HCT116 (cell line): Measurements from ENCODE around the gene POP5. TPM values are rescaled to one million over a fixed set of nuclear protein-coding genes. Genes with fewer than 3 reads are reported as not detected.

Experiments used
- ATAC-seq: fragments of 200-7000 bp; cut with Tn5 transposase; 2 replicates; pipeline ENCODE4 v1.9.1; 2020; ENCODE audit warnings: mild to moderate bottlenecking, moderate library complexity
- BruUV-seq: library from RNA; stranded (reverse); fragments of 400-500 nt; replicated peaks from 2 replicates; lab custom pipeline; 2021; lab: Mats Ljungman, UMichigan
- CTCF ChIA-PET: fragments of 300-600 bp; sonication (Branson Sonifier 250); formaldehyde crosslinking; loops from one replicate; lab custom pipeline; 2021; ENCODE audit warnings: antibody characterized with exemption; lab: Charles Lee
- POLR2A ChIA-PET: fragments of 300-600, 350-600 bp; sonication (Branson Sonifier 250); formaldehyde crosslinking; loops from one replicate; lab custom pipeline; 2021; ENCODE audit warnings: antibody characterized with exemption; lab: Charles Lee
- RAD21 ChIA-PET, 2 experiments: fragments of 300-600 bp; sonication (Branson Sonifier 250); formaldehyde crosslinking; loops; one replicate each; lab custom pipeline; 2023; ENCODE audit warnings: low total read pairs in 2 of 2; ENCODE audit not compliant: uncharacterized antibody in 2 of 2, unreplicated experiment in 2 of 2, low non-redundant PET in 1 of 2; lab: Charles Lee
- DNase-seq: peaks from one replicate; pipeline ENCODE4 v3.0.0-alpha.2; 2010; ENCODE audit warnings: low read depth, low spot score
- H2AFZ ChIP-seq: fragments of 200-600 bp; shearing (Covaris generic), sonication (generic); 2 replicates; pipeline ENCODE4 v1.6.1; 2017; ENCODE audit warnings: low read depth, mixed run types, mixed read lengths, antibody characterized with exemption, low read length; ENCODE audit not compliant: poor library complexity, severe bottlenecking
- H3K27ac ChIP-seq: 2 replicates; pipeline ENCODE4 v1.5.1; 2012; ENCODE audit warnings: low read depth, low read length
- H3K27me3 ChIP-seq: fragments of 200-600 bp; sonication (generic); 2 replicates; pipeline ENCODE4 v1.6.1; 2016; ENCODE audit warnings: mixed run types, low read length, mixed read lengths; ENCODE audit not compliant: insufficient read depth
- H3K36me3 ChIP-seq, 2 experiments: fragments of 200-500 bp in 1 of 2; fragments of 200-600 bp in 1 of 2; sonication (Bioruptor generic) in 1 of 2; sonication (generic) in 1 of 2; 2 replicates each; pipeline versions ENCODE4 v1.5.1 to v1.6.1; 2014 to 2016; ENCODE audit warnings: low read length in 2 of 2, inconsistent platforms in 1 of 2, mixed read lengths in 1 of 2, mixed run types in 1 of 2; ENCODE audit not compliant: insufficient read depth in 2 of 2, control insufficient read depth in 1 of 2
- H3K4me1 ChIP-seq, 2 experiments: fragments of 200-600 bp in 1 of 2; sonication (generic) in 1 of 2; 2 replicates each; pipeline versions ENCODE4 v1.5.1 to v1.6.1; 2012 to 2017; ENCODE audit warnings: low read length in 2 of 2, inconsistent platforms in 1 of 2, mild to moderate bottlenecking in 1 of 2, mixed read lengths in 1 of 2, mixed run types in 1 of 2, moderate library complexity in 1 of 2; ENCODE audit not compliant: insufficient read depth in 2 of 2, control insufficient read depth in 1 of 2
- H3K4me2 ChIP-seq: fragments of 200-600 bp; sonication (generic); 2 replicates; pipeline ENCODE4 v1.6.1; 2017; ENCODE audit warnings: mixed run types, low read length, mixed read lengths
- H3K4me3 ChIP-seq, 2 experiments: fragments of 200-600 bp in 1 of 2; sonication (generic) in 1 of 2; replicated peaks in 1 of 2; 2 replicates each; pipeline ENCODE4 v1.5.1; 2011 to 2016; ENCODE audit warnings: low read length in 2 of 2, control low read depth in 1 of 2, low read depth in 1 of 2, mild to moderate bottlenecking in 1 of 2, mixed read lengths in 1 of 2, mixed run types in 1 of 2
- H3K79me2 ChIP-seq: fragments of 200-600 bp; sonication (generic); 2 replicates; pipeline ENCODE4 v1.6.1; 2017; ENCODE audit warnings: mild to moderate bottlenecking, mixed run types, low read length, moderate library complexity, mixed read lengths; ENCODE audit not compliant: insufficient read depth
- H3K9ac ChIP-seq: fragments of 200-600 bp; sonication (generic); 2 replicates; pipeline ENCODE4 v1.6.1; 2016; ENCODE audit warnings: low read length, mixed read lengths
- H3K9me2 ChIP-seq: fragments of 200-600 bp; sonication (generic), shearing (Covaris generic); 2 replicates; pipeline ENCODE4 v1.6.1; 2017; ENCODE audit warnings: mixed run types, mild to moderate bottlenecking, moderate library complexity; ENCODE audit not compliant: insufficient read depth
- H3K9me3 ChIP-seq, 2 experiments: fragments of 200-500 bp in 1 of 2; fragments of 200-600 bp in 1 of 2; sonication (Bioruptor generic) in 1 of 2; sonication (generic) in 1 of 2; 2 replicates each; pipeline ENCODE4 v1.6.1; 2014 to 2017; ENCODE audit warnings: low read length in 2 of 2, mixed read lengths in 2 of 2, inconsistent platforms in 1 of 2, low read depth in 1 of 2, mild to moderate bottlenecking in 1 of 2, mixed run types in 1 of 2, moderate library complexity in 1 of 2; ENCODE audit not compliant: control insufficient read depth in 1 of 2, insufficient read depth in 1 of 2
- H4K20me1 ChIP-seq: fragments of 200-600 bp; sonication (generic), shearing (Covaris generic); 2 replicates; pipeline ENCODE4 v1.6.1; 2017; ENCODE audit warnings: mixed run types, mild to moderate bottlenecking, moderate library complexity; ENCODE audit not compliant: insufficient read depth
- CBX3 ChIP-seq: IDR thresholded peaks from 2 replicates; pipeline ENCODE4 v1.6.1; 2012; ENCODE audit warnings: low read depth
- ELF1 ChIP-seq: IDR thresholded peaks from 2 replicates; pipeline ENCODE4 v1.6.1; 2012; ENCODE audit warnings: low read depth, borderline replicate concordance
- EZH2 ChIP-seq: fragments of 200-600 bp; sonication (generic); IDR thresholded peaks from 2 replicates; pipeline ENCODE4 v1.6.1; 2017; ENCODE audit warnings: antibody characterized with exemption, mixed run types
- EZH2phosphoT487 ChIP-seq: fragments of 200-600 bp; IDR thresholded peaks from 2 replicates; pipeline ENCODE4 v1.6.1; 2018; ENCODE audit warnings: antibody characterized with exemption, borderline replicate concordance
- POLR2AphosphoS5 ChIP-seq: IDR thresholded peaks from 2 replicates; pipeline ENCODE4 v1.6.1; 2011; ENCODE audit warnings: mild to moderate bottlenecking, low read depth, low read length, moderate library complexity
- SIN3A ChIP-seq: IDR thresholded peaks from 2 replicates; pipeline ENCODE4 v1.6.1; 2012; ENCODE audit warnings: low read depth
- SRF ChIP-seq: IDR thresholded peaks from 2 replicates; pipeline ENCODE4 v1.6.1; 2012; ENCODE audit warnings: low read depth
- YY1 ChIP-seq: IDR thresholded peaks from 2 replicates; pipeline ENCODE4 v1.6.1; 2011; ENCODE audit warnings: low read length, low read depth, moderate library complexity, mild to moderate bottlenecking; ENCODE audit not compliant: insufficient replicate concordance; ENCODE audit errors: extremely low read depth
- ZFX ChIP-seq: fragments of 450-650 bp; IDR thresholded peaks from 2 replicates; pipeline ENCODE4 v1.6.1; 2017
- intact Hi-C: fragments of 100-400 bp; cut with micrococcal nuclease; formaldehyde crosslinking; loops from 2 replicates; pipeline ENCODE4 v1.10.0; 2022
- total RNA-seq: library from RNA; stranded (reverse); gene quantifications from one replicate; pipeline ENCODE4 v1.2.1, GENCODE V29; 2021; ENCODE audit not compliant: unreplicated experiment
- TF ChIP-seq, protein P1 (sequence below): IDR thresholded peaks from 2 replicates; pipeline ENCODE4 v1.6.1; 2012
- TF ChIP-seq, protein P2 (sequence below): IDR thresholded peaks from 2 replicates; pipeline ENCODE4 v1.6.1; 2011; ENCODE audit warnings: mild to moderate bottlenecking, low read length, moderate library complexity; ENCODE audit not compliant: insufficient replicate concordance; ENCODE audit errors: extremely low read depth
- TF ChIP-seq, protein P3 (sequence below), 3 experiments: fragments of 200-600 bp in 1 of 3; sonication (generic) in 1 of 3; IDR thresholded peaks in 2 of 3; conservative IDR thresholded peaks in 1 of 3; 2 replicates each; pipeline ENCODE4 v1.5.1; 2012 to 2017; ENCODE audit warnings: low read depth in 2 of 3, low read length in 2 of 3, antibody characterized with exemption in 1 of 3, borderline replicate concordance in 1 of 3, control low read depth in 1 of 3, mild to moderate bottlenecking in 1 of 3, mixed read lengths in 1 of 3, mixed run types in 1 of 3, moderate library complexity in 1 of 3; ENCODE audit not compliant: insufficient read depth in 1 of 3
- TF ChIP-seq, protein P4 (sequence below): IDR thresholded peaks from 2 replicates; pipeline ENCODE4 v1.6.1; 2012; ENCODE audit warnings: low read depth

Gene POP5
- total RNA-seq, 1 experiment from 2014 or later: 66.9 TPM

DNA sequence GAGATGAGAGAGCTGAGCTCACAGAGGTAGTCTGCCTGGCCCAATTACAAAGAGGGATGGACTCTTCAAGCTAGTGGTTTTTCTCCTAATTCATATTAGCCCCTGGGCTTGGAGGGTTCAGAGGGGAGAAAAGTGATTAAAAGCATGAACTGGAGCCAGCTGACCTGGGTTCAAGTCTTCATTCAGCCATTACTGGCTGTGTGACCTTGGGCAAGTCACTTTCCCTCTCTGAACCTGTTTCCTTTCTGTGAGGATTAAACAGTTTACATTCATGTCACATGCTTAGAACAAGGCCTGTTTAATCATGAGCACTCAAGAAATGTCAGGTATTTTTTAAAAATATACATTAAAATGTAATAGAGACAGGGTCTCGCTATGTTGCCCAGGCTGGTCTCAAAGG is 7.2 kb upstream of the POP5 start:
- H3K4me2 ChIP-seq: no peak overlapping the region

More for the DNA sequence above, 7.2 kb upstream of the POP5 start:
- TF ChIP-seq ZFX (no peak), EZH2phosphoT487 (no peak), CBX3 (no peak), ELF1 (no peak), SRF (no peak), YY1 (no peak), SIN3A (no peak), EZH2 (no peak), POLR2AphosphoS5 (no peak)
- TF ChIP-seq, protein P1, sequence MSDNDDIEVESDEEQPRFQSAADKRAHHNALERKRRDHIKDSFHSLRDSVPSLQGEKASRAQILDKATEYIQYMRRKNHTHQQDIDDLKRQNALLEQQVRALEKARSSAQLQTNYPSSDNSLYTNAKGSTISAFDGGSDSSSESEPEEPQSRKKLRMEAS: no peak
- TF ChIP-seq, protein P2, sequence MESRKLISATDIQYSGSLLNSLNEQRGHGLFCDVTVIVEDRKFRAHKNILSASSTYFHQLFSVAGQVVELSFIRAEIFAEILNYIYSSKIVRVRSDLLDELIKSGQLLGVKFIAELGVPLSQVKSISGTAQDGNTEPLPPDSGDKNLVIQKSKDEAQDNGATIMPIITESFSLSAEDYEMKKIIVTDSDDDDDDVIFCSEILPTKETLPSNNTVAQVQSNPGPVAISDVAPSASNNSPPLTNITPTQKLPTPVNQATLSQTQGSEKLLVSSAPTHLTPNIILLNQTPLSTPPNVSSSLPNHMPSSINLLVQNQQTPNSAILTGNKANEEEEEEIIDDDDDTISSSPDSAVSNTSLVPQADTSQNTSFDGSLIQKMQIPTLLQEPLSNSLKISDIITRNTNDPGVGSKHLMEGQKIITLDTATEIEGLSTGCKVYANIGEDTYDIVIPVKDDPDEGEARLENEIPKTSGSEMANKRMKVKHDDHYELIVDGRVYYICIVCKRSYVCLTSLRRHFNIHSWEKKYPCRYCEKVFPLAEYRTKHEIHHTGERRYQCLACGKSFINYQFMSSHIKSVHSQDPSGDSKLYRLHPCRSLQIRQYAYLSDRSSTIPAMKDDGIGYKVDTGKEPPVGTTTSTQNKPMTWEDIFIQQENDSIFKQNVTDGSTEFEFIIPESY: no peak
- TF ChIP-seq, protein P3, sequence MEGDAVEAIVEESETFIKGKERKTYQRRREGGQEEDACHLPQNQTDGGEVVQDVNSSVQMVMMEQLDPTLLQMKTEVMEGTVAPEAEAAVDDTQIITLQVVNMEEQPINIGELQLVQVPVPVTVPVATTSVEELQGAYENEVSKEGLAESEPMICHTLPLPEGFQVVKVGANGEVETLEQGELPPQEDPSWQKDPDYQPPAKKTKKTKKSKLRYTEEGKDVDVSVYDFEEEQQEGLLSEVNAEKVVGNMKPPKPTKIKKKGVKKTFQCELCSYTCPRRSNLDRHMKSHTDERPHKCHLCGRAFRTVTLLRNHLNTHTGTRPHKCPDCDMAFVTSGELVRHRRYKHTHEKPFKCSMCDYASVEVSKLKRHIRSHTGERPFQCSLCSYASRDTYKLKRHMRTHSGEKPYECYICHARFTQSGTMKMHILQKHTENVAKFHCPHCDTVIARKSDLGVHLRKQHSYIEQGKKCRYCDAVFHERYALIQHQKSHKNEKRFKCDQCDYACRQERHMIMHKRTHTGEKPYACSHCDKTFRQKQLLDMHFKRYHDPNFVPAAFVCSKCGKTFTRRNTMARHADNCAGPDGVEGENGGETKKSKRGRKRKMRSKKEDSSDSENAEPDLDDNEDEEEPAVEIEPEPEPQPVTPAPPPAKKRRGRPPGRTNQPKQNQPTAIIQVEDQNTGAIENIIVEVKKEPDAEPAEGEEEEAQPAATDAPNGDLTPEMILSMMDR (IDR thresholded peaks at IDR 0.05 in 2 of 3, conservative IDR thresholded peaks at IDR 0.05 in 1 of 3; ENCODE audit: borderline replicate concordance in 1 of 3, insufficient read depth in 1 of 3, low read depth in 2 of 3, low read length in 2 of 3): no peak
- TF ChIP-seq, protein P4, sequence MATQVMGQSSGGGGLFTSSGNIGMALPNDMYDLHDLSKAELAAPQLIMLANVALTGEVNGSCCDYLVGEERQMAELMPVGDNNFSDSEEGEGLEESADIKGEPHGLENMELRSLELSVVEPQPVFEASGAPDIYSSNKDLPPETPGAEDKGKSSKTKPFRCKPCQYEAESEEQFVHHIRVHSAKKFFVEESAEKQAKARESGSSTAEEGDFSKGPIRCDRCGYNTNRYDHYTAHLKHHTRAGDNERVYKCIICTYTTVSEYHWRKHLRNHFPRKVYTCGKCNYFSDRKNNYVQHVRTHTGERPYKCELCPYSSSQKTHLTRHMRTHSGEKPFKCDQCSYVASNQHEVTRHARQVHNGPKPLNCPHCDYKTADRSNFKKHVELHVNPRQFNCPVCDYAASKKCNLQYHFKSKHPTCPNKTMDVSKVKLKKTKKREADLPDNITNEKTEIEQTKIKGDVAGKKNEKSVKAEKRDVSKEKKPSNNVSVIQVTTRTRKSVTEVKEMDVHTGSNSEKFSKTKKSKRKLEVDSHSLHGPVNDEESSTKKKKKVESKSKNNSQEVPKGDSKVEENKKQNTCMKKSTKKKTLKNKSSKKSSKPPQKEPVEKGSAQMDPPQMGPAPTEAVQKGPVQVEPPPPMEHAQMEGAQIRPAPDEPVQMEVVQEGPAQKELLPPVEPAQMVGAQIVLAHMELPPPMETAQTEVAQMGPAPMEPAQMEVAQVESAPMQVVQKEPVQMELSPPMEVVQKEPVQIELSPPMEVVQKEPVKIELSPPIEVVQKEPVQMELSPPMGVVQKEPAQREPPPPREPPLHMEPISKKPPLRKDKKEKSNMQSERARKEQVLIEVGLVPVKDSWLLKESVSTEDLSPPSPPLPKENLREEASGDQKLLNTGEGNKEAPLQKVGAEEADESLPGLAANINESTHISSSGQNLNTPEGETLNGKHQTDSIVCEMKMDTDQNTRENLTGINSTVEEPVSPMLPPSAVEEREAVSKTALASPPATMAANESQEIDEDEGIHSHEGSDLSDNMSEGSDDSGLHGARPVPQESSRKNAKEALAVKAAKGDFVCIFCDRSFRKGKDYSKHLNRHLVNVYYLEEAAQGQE: no peak
- TF ChIP-seq, all 23 proteins: peak for 0
- Histone ChIP-seq H3K4me1 (peaks cover 13 to 29% of the 10 kb centered on the region in 2 experiments), H3K27me3 (no peaks in the 10 kb centered on the region), H3K27ac (no peak overlapping the region), H3K9me3 (no peaks in the 10 kb centered on the region), H2AFZ (no peak overlapping the region), H3K9ac (no peak overlapping the region), H3K9me2 (no peaks in the 10 kb centered on the region), H3K4me3 (no peak overlapping the region), H4K20me1 (no peaks in the 10 kb centered on the region), H3K36me3 (no peaks in the 10 kb centered on the region), H3K79me2 (no peaks in the 10 kb centered on the region)
- ChIA-PET POLR2A (no interaction called here), RAD21 (no interaction called here), CTCF (interaction anchor here (0.9 kb wide), 1 partner anchor 61 kb away, joined by 3 read pairs; no protein-coding TSS in a partner anchor)
- intact Hi-C loops: no loop called here
- BruUV-seq: no TSS peak
- DNase-seq (no peak), ATAC-seq (no peak)
